Measurements from ENCODE around the gene SCARB1.

Gene SCARB1

GRCh38 chr12:124805876-124806668 lies 57.6 kb downstream of the SCARB1 start:
- H2AK5ac ChIP-seq (ENCODE audit: low read depth, low read length) = no peak overlapping the region
- H3K4me3 ChIP-seq (ENCODE audit: low read length in 2 of 2) = no peak overlapping the region
- no peak overlapping the region for H2BK120ac ChIP-seq (ENCODE audit: low read depth, low read length)
- DNase-seq (ENCODE audit: low spot score) = no peak
- H2BK5ac ChIP-seq (ENCODE audit: low read length) = no peak overlapping the region
- no peak overlapping the region for H2BK12ac ChIP-seq (ENCODE audit: low read length)
- no peak overlapping the region for H3K23ac ChIP-seq (ENCODE audit: low read depth, low read length, poor library complexity)
- H3K27me3 ChIP-seq (ENCODE audit: control insufficient read depth in 3 of 3, insufficient read depth in 3 of 3, low read depth in 1 of 3, low read length in 3 of 3) = no peaks in the 10 kb centered on the region
- H3K4me1 ChIP-seq (ENCODE audit: control insufficient read depth in 2 of 2, insufficient read depth in 1 of 2, low read depth in 1 of 2, low read length in 2 of 2) = peaks cover 0 to 9% of the 10 kb centered on the region in 2 donors
- H3K4me2 ChIP-seq (ENCODE audit: insufficient read depth, low read length, poor library complexity, severe bottlenecking) = no peak overlapping the region
- H3K27ac ChIP-seq (replicated peaks; ENCODE audit: low read length) = no peak overlapping the region
- H4K8ac ChIP-seq (ENCODE audit: low read depth, low read length) = peak overlapping the region; percentile 48
- no peak overlapping the region for H3K14ac ChIP-seq (ENCODE audit: low read length)
- no peak overlapping the region for H2AFZ ChIP-seq (ENCODE audit: low read length)
- no CpG with 5 or more reads among the region's 25 CpGs for WGBS, 2 donors (ENCODE audit: extremely low coverage in 2 of 2, insufficient read length in 2 of 2, insufficient replicate concordance in 1 of 2)
- H3K4ac ChIP-seq (ENCODE audit: low read length) = no peak overlapping the region
- H4K91ac ChIP-seq (ENCODE audit: low read depth, low read length, poor library complexity) = no peak overlapping the region
- peaks cover 0 to 5% of the 10 kb centered on the region in 2 donors for H3K9me3 ChIP-seq (replicated peaks in 1 of 2; ENCODE audit: control insufficient read depth in 2 of 2, insufficient read depth in 1 of 2, low read depth in 1 of 2, low read length in 2 of 2)
- no peaks in the 10 kb centered on the region for H3K79me1 ChIP-seq (ENCODE audit: low read depth, low read length)
- H3K9ac ChIP-seq (ENCODE audit: low read depth, low read length, poor library complexity) = peak overlapping the region; percentile 78
- H3K36me3 ChIP-seq (replicated peaks in 1 of 2; ENCODE audit: control insufficient read depth in 2 of 2, insufficient read depth in 2 of 2, low read length in 2 of 2) = peaks cover 3 to 48% of the 10 kb centered on the region in 2 donors
- H3K18ac ChIP-seq (ENCODE audit: low read length) = peak overlapping the region; percentile 71
- peak overlapping the region; percentile 70 for H2BK15ac ChIP-seq (ENCODE audit: low read length)

GRCh38 chr12:124805050-124805449 lies 58.6 kb downstream of the SCARB1 start:
- Histone ChIP-seq H2AFZ (ENCODE audit: low read length) (no peak overlapping the region), H3K79me1 (ENCODE audit: low read depth, low read length) (no peaks in the 10 kb centered on the region), H3K27me3 (ENCODE audit: control insufficient read depth in 3 of 3, insufficient read depth in 3 of 3, low read depth in 1 of 3, low read length in 3 of 3) (no peaks in the 10 kb centered on the region), H4K8ac (ENCODE audit: low read depth, low read length) (no peak overlapping the region), H3K23ac (ENCODE audit: low read depth, low read length, poor library complexity) (no peak overlapping the region), H2BK15ac (ENCODE audit: low read length) (no peak overlapping the region), H3K9me3 (replicated peaks in 1 of 2; ENCODE audit: control insufficient read depth in 2 of 2, insufficient read depth in 1 of 2, low read depth in 1 of 2, low read length in 2 of 2) (peaks cover 0 to 5% of the 10 kb centered on the region in 2 donors), H2BK120ac (ENCODE audit: low read depth, low read length) (no peak overlapping the region), H3K18ac (ENCODE audit: low read length) (no peak overlapping the region), H2AK5ac (ENCODE audit: low read depth, low read length) (no peak overlapping the region), H3K4ac (ENCODE audit: low read length) (no peak overlapping the region), H3K4me1 (ENCODE audit: control insufficient read depth in 2 of 2, insufficient read depth in 1 of 2, low read depth in 1 of 2, low read length in 2 of 2) (peaks cover 0 to 9% of the 10 kb centered on the region in 2 donors), H2BK12ac (ENCODE audit: low read length) (no peak overlapping the region), H4K91ac (ENCODE audit: low read depth, low read length, poor library complexity) (no peak overlapping the region), H3K14ac (ENCODE audit: low read length) (no peak overlapping the region), H3K9ac (ENCODE audit: low read depth, low read length, poor library complexity) (no peak overlapping the region), H3K27ac (replicated peaks; ENCODE audit: low read length) (no peak overlapping the region), H2BK5ac (ENCODE audit: low read length) (no peak overlapping the region), H3K4me3 (ENCODE audit: low read length in 2 of 2) (no peak overlapping the region), H3K4me2 (ENCODE audit: insufficient read depth, low read length, poor library complexity, severe bottlenecking) (no peak overlapping the region), H3K36me3 (replicated peaks in 1 of 2; ENCODE audit: control insufficient read depth in 2 of 2, insufficient read depth in 2 of 2, low read length in 2 of 2) (peaks cover 2 to 49% of the 10 kb centered on the region in 2 donors)
- no peak for DNase-seq (ENCODE audit: low spot score)
- no CpG with 5 or more reads among the region's 3 CpGs for WGBS, 2 donors (ENCODE audit: extremely low coverage in 2 of 2, insufficient read length in 2 of 2, insufficient replicate concordance in 1 of 2)

DNA sequence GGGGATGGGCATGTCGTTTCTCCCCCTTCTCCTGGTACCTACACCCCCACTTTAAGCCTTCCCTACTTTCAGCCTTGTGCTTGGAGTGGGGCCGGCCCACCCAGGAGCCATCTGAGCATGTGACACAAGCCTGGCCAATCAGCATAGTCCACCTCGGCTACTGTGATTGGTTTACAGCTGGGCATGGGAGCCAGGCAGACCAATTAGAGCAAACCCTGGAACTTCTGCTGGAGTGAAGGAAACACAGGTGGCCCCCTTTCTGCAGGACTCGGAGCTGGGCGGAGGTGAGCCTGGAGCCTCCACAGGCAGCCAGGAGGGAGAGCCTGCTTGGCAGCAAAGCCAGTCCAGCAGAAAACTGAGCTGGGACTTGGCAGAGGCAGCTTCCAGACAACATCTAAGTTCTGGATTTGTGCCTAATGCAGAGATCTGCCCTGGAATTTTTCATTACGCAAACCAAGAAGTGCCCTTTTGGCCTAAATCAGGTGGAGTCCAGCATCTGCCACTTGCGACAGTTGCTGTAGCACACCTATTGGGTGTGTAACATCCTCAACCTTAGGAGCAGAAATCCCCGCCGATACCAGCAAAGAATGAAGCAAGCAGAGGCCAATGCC lies 59.5 kb downstream of the SCARB1 start:
- H3K36me3 ChIP-seq (replicated peaks in 1 of 2; ENCODE audit: control insufficient read depth in 2 of 2, insufficient read depth in 2 of 2, low read length in 2 of 2) = peaks cover 2 to 46% of the 10 kb centered on the region in 2 donors
- H4K8ac ChIP-seq (ENCODE audit: low read depth, low read length) = no peak overlapping the region
- no peak overlapping the region for H3K4me2 ChIP-seq (ENCODE audit: insufficient read depth, low read length, poor library complexity, severe bottlenecking)
- no peak overlapping the region for H3K27ac ChIP-seq (replicated peaks; ENCODE audit: low read length)
- H2BK12ac ChIP-seq (ENCODE audit: low read length) = no peak overlapping the region
- H3K18ac ChIP-seq (ENCODE audit: low read length) = peak overlapping the region; percentile 5
- no peak overlapping the region for H3K23ac ChIP-seq (ENCODE audit: low read depth, low read length, poor library complexity)
- no peak overlapping the region for H3K4me3 ChIP-seq (ENCODE audit: low read length in 2 of 2)
- no peak overlapping the region for H3K14ac ChIP-seq (ENCODE audit: low read length)
- WGBS, 2 donors (ENCODE audit: extremely low coverage in 2 of 2, insufficient read length in 2 of 2, insufficient replicate concordance in 1 of 2) = no CpG with 5 or more reads among the region's 9 CpGs
- H3K9ac ChIP-seq (ENCODE audit: low read depth, low read length, poor library complexity) = peak overlapping the region; percentile 10
- no peak overlapping the region for H2BK5ac ChIP-seq (ENCODE audit: low read length)
- DNase-seq (ENCODE audit: low spot score) = no peak
- H2BK120ac ChIP-seq (ENCODE audit: low read depth, low read length) = no peak overlapping the region
- H4K91ac ChIP-seq (ENCODE audit: low read depth, low read length, poor library complexity) = no peak overlapping the region
- peaks cover 0 to 9% of the 10 kb centered on the region in 2 donors for H3K4me1 ChIP-seq (ENCODE audit: control insufficient read depth in 2 of 2, insufficient read depth in 1 of 2, low read depth in 1 of 2, low read length in 2 of 2)
- H2AFZ ChIP-seq (ENCODE audit: low read length) = no peak overlapping the region
- H3K79me1 ChIP-seq (ENCODE audit: low read depth, low read length) = no peaks in the 10 kb centered on the region
- H2BK15ac ChIP-seq (ENCODE audit: low read length) = no peak overlapping the region
- H3K27me3 ChIP-seq (ENCODE audit: control insufficient read depth in 3 of 3, insufficient read depth in 3 of 3, low read depth in 1 of 3, low read length in 3 of 3) = no peaks in the 10 kb centered on the region
- H3K4ac ChIP-seq (ENCODE audit: low read length) = no peak overlapping the region
- no peak overlapping the region for H2AK5ac ChIP-seq (ENCODE audit: low read depth, low read length)
- H3K9me3 ChIP-seq (replicated peaks in 1 of 2; ENCODE audit: control insufficient read depth in 2 of 2, insufficient read depth in 1 of 2, low read depth in 1 of 2, low read length in 2 of 2) = peaks cover 0 to 5% of the 10 kb centered on the region in 2 donors

DNA sequence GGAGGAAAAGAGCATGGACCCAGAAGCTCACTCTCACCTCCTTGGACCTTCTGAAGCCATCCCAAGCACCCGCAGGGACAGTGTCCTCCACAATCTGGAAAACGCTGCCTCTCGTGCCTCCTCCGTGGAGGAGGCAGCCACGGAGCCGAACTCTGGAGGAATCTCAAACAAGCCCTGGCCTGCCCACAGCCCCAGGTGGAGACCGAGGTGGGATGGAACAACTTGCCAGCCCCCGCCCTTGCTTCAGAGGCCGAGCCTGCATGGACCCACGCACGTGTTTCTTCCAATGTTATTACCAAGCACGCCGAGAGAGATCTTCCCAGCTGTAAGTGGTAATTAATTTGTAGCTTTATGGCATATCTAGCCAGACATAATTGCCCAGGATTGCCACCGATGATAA lies 61.3 kb downstream of the SCARB1 start:
- no peak for DNase-seq (ENCODE audit: low spot score)
- H3K4ac ChIP-seq (ENCODE audit: low read length) = no peak overlapping the region
- H3K14ac ChIP-seq (ENCODE audit: low read length) = no peak overlapping the region
- H2BK15ac ChIP-seq (ENCODE audit: low read length) = no peak overlapping the region
- no peak overlapping the region for H4K8ac ChIP-seq (ENCODE audit: low read depth, low read length)
- H3K9ac ChIP-seq (ENCODE audit: low read depth, low read length, poor library complexity) = no peak overlapping the region
- no peaks in the 10 kb centered on the region for H3K27me3 ChIP-seq (ENCODE audit: control insufficient read depth in 3 of 3, insufficient read depth in 3 of 3, low read depth in 1 of 3, low read length in 3 of 3)
- no peak overlapping the region for H3K18ac ChIP-seq (ENCODE audit: low read length)
- no peak overlapping the region for H2BK12ac ChIP-seq (ENCODE audit: low read length)
- H3K27ac ChIP-seq (replicated peaks; ENCODE audit: low read length) = no peak overlapping the region
- H2BK5ac ChIP-seq (ENCODE audit: low read length) = no peak overlapping the region
- peaks cover 0 to 5% of the 10 kb centered on the region in 2 donors for H3K9me3 ChIP-seq (replicated peaks in 1 of 2; ENCODE audit: control insufficient read depth in 2 of 2, insufficient read depth in 1 of 2, low read depth in 1 of 2, low read length in 2 of 2)
- H3K4me1 ChIP-seq (ENCODE audit: control insufficient read depth in 2 of 2, insufficient read depth in 1 of 2, low read depth in 1 of 2, low read length in 2 of 2) = peaks cover 3 to 10% of the 10 kb centered on the region in 2 donors
- H2AK5ac ChIP-seq (ENCODE audit: low read depth, low read length) = no peak overlapping the region
- H2AFZ ChIP-seq (ENCODE audit: low read length) = no peak overlapping the region
- WGBS, 2 donors (ENCODE audit: extremely low coverage in 2 of 2, insufficient read length in 2 of 2, insufficient replicate concordance in 1 of 2) = no CpG with 5 or more reads among the region's 14 CpGs
- H3K4me2 ChIP-seq (ENCODE audit: insufficient read depth, low read length, poor library complexity, severe bottlenecking) = no peak overlapping the region
- peaks cover 2 to 46% of the 10 kb centered on the region in 2 donors for H3K36me3 ChIP-seq (replicated peaks in 1 of 2; ENCODE audit: control insufficient read depth in 2 of 2, insufficient read depth in 2 of 2, low read length in 2 of 2)
- H3K23ac ChIP-seq (ENCODE audit: low read depth, low read length, poor library complexity) = no peak overlapping the region
- H3K79me1 ChIP-seq (ENCODE audit: low read depth, low read length) = no peaks in the 10 kb centered on the region
- no peak overlapping the region for H2BK120ac ChIP-seq (ENCODE audit: low read depth, low read length)
- no peak overlapping the region for H4K91ac ChIP-seq (ENCODE audit: low read depth, low read length, poor library complexity)
- no peak overlapping the region for H3K4me3 ChIP-seq (ENCODE audit: low read length in 2 of 2)
